Smooth muscle cell (in vitro differentiated cells): ENCODE data around the gene TMEM11. TPM values are rescaled to one million over a fixed set of nuclear protein-coding genes. Genes with fewer than 3 reads are reported as not detected.

Experiments
- DNase-seq: peaks from one replicate; lab custom pipeline; 2025; ENCODE audit not compliant: unreplicated experiment; lab: John Stamatoyannopoulos, UW
- H2AFZ ChIP-seq: fragments of 200-600 bp; sonication (generic); 2 replicates; pipeline ENCODE4 v1.6.0; 2016; ENCODE audit warnings: antibody characterized with exemption, low read depth, mild to moderate bottlenecking
- H3F3A ChIP-seq: fragments of 200-600 bp; sonication (generic); 2 replicates; pipeline ENCODE4 v1.6.0; 2017; ENCODE audit warnings: antibody characterized with exemption, low read depth
- H3K27ac ChIP-seq: fragments of 200-600 bp; sonication (generic); 2 replicates; pipeline ENCODE4 v1.5.1; 2016; ENCODE audit warnings: low read depth, mild to moderate bottlenecking
- H3K27me3 ChIP-seq: fragments of 200-600 bp; sonication (generic); 2 replicates; pipeline ENCODE4 v1.6.1; 2016; ENCODE audit warnings: low read depth, mild to moderate bottlenecking
- H3K36me3 ChIP-seq: fragments of 200-600 bp; sonication (generic); 2 replicates; pipeline ENCODE4 v1.5.1; 2016; ENCODE audit warnings: low read depth
- H3K4me1 ChIP-seq: fragments of 200-600 bp; sonication (generic); 2 replicates; pipeline ENCODE4 v1.5.1; 2016; ENCODE audit warnings: low read depth
- H3K4me2 ChIP-seq: fragments of 200-600 bp; sonication (generic); 2 replicates; pipeline ENCODE4 v1.6.0; 2016; ENCODE audit warnings: mild to moderate bottlenecking
- H3K4me3 ChIP-seq: fragments of 200-600 bp; sonication (generic); 2 replicates; pipeline ENCODE4 v1.5.1; 2016; ENCODE audit warnings: mild to moderate bottlenecking
- H3K79me2 ChIP-seq: fragments of 200-600 bp; sonication (generic); 2 replicates; pipeline ENCODE4 v1.6.0; 2016; ENCODE audit warnings: low read depth, mild to moderate bottlenecking
- H3K9ac ChIP-seq: fragments of 200-600 bp; sonication (generic); 2 replicates; pipeline ENCODE4 v1.6.0; 2016; ENCODE audit warnings: low read depth
- H3K9me3 ChIP-seq: fragments of 200-600 bp; sonication (generic); replicated peaks from 2 replicates; pipeline ENCODE4 v1.5.1; 2016; ENCODE audit warnings: low read depth
- H4K20me1 ChIP-seq: fragments of 200-600 bp; sonication (generic); 2 replicates; pipeline ENCODE4 v1.6.0; 2016; ENCODE audit warnings: low read depth
- CTCF ChIP-seq: fragments of 200-600 bp; sonication (generic); IDR thresholded peaks from 2 replicates; pipeline ENCODE4 v1.5.1; 2017; ENCODE audit warnings: borderline replicate concordance, mild to moderate bottlenecking, antibody characterized with exemption; ENCODE audit not compliant: insufficient read depth, poor library complexity, severe bottlenecking
- WGBS: methylation state at CpG from one replicate; pipeline ENCODE4 v1.1.7; 2016; ENCODE audit warnings: low lambda C conversion rate; 5-methylcytosine and 5-hydroxymethylcytosine counted together
- polyA plus RNA-seq: library from polyadenylated mRNA; unstranded; fragments of >200 nt; fragmentation: Nextera tagmentation; extraction: Ambion mirVana; gene quantifications from 2 replicates; pipeline ENCODE4 v1.2.1, GENCODE V29; 2016
- total RNA-seq: library from RNA; depleted of rRNA; stranded (reverse); fragments of >200 nt; gene quantifications from 2 replicates; pipeline ENCODE4 v1.2.3, GENCODE V29; 2014

Gene TMEM11
- total and polyA plus RNA-seq, 2 experiments from 2014 or later = 24.0 to 80.3 TPM

GRCh38 chr17:21241564-21241963, 27.6 kb upstream of the TMEM11 start:
- no peak for DNase-seq
- H3F3A ChIP-seq = no peaks in the 10 kb centered on the region
- no peaks in the 10 kb centered on the region for H3K36me3 ChIP-seq
- no peak overlapping the region for H3K27ac ChIP-seq
- no peaks in the 10 kb centered on the region for H3K27me3 ChIP-seq
- no peak for TF ChIP-seq CTCF
- H3K79me2 ChIP-seq = no peaks in the 10 kb centered on the region
- WGBS = 90% methylated on average over 11 of the region's 11 CpGs
- H2AFZ ChIP-seq = no peak overlapping the region
- H3K4me1 ChIP-seq = no peaks in the 10 kb centered on the region
- no peak overlapping the region for H3K9ac ChIP-seq
- peaks cover 47% of the 10 kb centered on the region for H4K20me1 ChIP-seq
- H3K4me3 ChIP-seq = no peak overlapping the region
- no peak overlapping the region for H3K4me2 ChIP-seq
- no peaks in the 10 kb centered on the region for H3K9me3 ChIP-seq

DNA sequence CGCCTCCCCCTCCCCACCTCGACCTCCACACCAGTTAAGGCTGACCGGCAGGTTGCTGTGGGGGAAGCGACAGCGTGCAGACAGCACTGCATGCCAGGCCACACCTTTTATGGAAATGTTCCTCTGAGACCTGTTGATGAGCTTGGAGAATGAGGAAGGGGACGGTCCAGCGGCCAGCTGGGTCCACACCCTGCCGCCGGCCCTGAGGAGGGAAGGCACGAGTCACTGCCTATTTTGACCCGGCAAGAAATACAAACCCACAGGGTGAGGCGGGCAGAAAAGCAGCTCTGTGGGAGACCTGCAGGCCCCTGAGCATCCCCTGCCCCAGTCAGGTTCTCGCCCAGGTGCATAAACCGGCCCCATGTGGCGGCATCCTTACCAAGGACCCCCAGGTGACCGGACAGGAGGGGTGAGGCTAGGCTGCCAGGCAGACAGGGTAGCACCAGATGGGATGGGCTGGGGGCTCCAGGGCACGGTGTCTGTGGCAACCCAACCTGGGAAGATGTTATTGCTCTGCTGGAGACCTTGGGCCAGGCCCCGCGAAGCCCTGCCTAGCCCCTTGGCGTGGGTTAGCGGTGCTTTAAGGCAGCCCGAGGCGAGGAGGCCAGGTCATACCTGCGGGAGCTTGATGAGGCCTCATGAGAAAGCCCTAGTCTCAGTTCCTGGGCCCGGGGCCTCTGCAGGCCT, 26.6 kb upstream of the TMEM11 start:
- no peak for TF ChIP-seq CTCF
- H3K4me2 ChIP-seq = no peak overlapping the region
- WGBS = 67% methylated on average over 25 of the region's 25 CpGs

GRCh38 chr17:21239680-21240368, 25.9 kb upstream of the TMEM11 start:
- no peaks in the 10 kb centered on the region for H3K79me2 ChIP-seq
- no peak overlapping the region for H3K4me3 ChIP-seq
- H3K27me3 ChIP-seq = no peaks in the 10 kb centered on the region
- H3F3A ChIP-seq = no peaks in the 10 kb centered on the region
- no peaks in the 10 kb centered on the region for H3K9me3 ChIP-seq
- no peak overlapping the region for H3K9ac ChIP-seq
- no peak overlapping the region for H3K4me2 ChIP-seq
- WGBS = 66% methylated on average over 12 of the region's 12 CpGs
- H3K36me3 ChIP-seq = no peaks in the 10 kb centered on the region
- peak; percentile 28 for TF ChIP-seq CTCF
- no peak for DNase-seq
- H3K4me1 ChIP-seq = no peaks in the 10 kb centered on the region
- H2AFZ ChIP-seq = no peak overlapping the region
- H4K20me1 ChIP-seq = peaks cover 31% of the 10 kb centered on the region
- H3K27ac ChIP-seq = no peak overlapping the region

More for the DNA sequence above, 26.6 kb upstream of the TMEM11 start:
- H3K4me3 ChIP-seq = no peak overlapping the region
- no peak overlapping the region for H3K9ac ChIP-seq
- no peak for DNase-seq
- H3K9me3 ChIP-seq = no peaks in the 10 kb centered on the region
- H2AFZ ChIP-seq = no peak overlapping the region
- peaks cover 38% of the 10 kb centered on the region for H4K20me1 ChIP-seq
- H3K36me3 ChIP-seq = no peaks in the 10 kb centered on the region
- H3K27me3 ChIP-seq = no peaks in the 10 kb centered on the region
- H3K79me2 ChIP-seq = no peaks in the 10 kb centered on the region
- H3F3A ChIP-seq = no peaks in the 10 kb centered on the region
- no peaks in the 10 kb centered on the region for H3K4me1 ChIP-seq
- no peak overlapping the region for H3K27ac ChIP-seq
